A549 (cell line): ENCODE results near the gene ZNF169. TPM values are rescaled to one million over a fixed set of nuclear protein-coding genes. Genes with fewer than 3 reads are reported as not detected.
"Not testable (repeated sequence)": the region's sequence is repeated elsewhere in the genome, so short reads cannot be mapped to it uniquely, and the experiment has no call there.

Experiments used
- ATAC-seq, 2 experiments: fragments of 200-7000 bp in 1 of 2; fragments of >200 bp in 1 of 2; cut with Nextera tagmentation in 1 of 2; cut with Tn5 transposase in 1 of 2; 3 replicates each; pipeline versions ENCODE4 v1.8.0 to v1.9.1; 2018 to 2020; ENCODE audit warnings: mild to moderate bottlenecking in 1 of 2, moderate library complexity in 1 of 2
- CTCF ChIA-PET: fragments of 300-600 bp; sonication (Branson Sonifier 250); formaldehyde crosslinking; extraction: SDS; loops from one replicate; lab custom pipeline; 2021; ENCODE audit warnings: antibody characterized with exemption, inconsistent platforms; lab: Yijun Ruan, JAX
- POLR2A ChIA-PET: fragments of 350-600 bp; formaldehyde crosslinking; extraction: SDS; loops from one replicate; lab custom pipeline; 2021; ENCODE audit warnings: antibody characterized with exemption, inconsistent platforms; lab: Yijun Ruan, JAX
- DNase-seq, 2 experiments: peaks; one replicate each; pipeline versions ENCODE4 v3.0.0 to v3.0.0-alpha.2; 2011 to 2016; ENCODE audit warnings: low read depth in 1 of 2, low spot score in 1 of 2
- FAIRE-seq: peaks from 2 replicates; lab custom pipeline; 2011; peaks lifted over from hg19 to GRCh38; lab: Jason Lieb, UNC
- H3K27ac ChIP-seq, 2 experiments: fragments of >200 bp; sonication (Bioruptor Twin); formaldehyde crosslinking; 3 replicates each; pipeline ENCODE4 v1.5.1; 2016 to 2017
- H3K4me1 ChIP-seq: fragments of >200 bp; sonication (Bioruptor Twin); formaldehyde crosslinking; 3 replicates; pipeline ENCODE4 v1.6.1; 2016
- H3K4me2 ChIP-seq: fragments of >200 bp; sonication (Bioruptor Twin); formaldehyde crosslinking; 3 replicates; pipeline ENCODE4 v1.6.1; 2016
- H3K4me3 ChIP-seq: fragments of >200 bp; sonication (Bioruptor Twin); formaldehyde crosslinking; 3 replicates; pipeline ENCODE4 v1.5.1; 2016
- H3K9me3 ChIP-seq: fragments of >200 bp; sonication (Bioruptor Twin); formaldehyde crosslinking; 3 replicates; pipeline ENCODE4 v1.6.1; 2016
- WGBS: methylation state at CpG from one replicate; pipeline ENCODE4 v1.1.6; 2017; ENCODE audit errors: missing lambda C conversion rate; 5-methylcytosine and 5-hydroxymethylcytosine counted together
- polyA plus RNA-seq, 4 experiments: library from polyadenylated mRNA; depleted of rRNA in 3 of 4; stranded (reverse); fragments of >200 nt; fragmentation: RNase III in 1 of 4; extraction: RNeasy Plus Mini Kit Qiagen cat#74134 plus additional on column Dnase treatment in 1 of 4; gene quantifications; 2 replicates in 3 of 4; 3 replicates in 1 of 4; pipeline ENCODE4 v1.2.3, GENCODE V29; 2011 to 2017

The ZNF169 gene
- polyA plus RNA-seq, 2 of the 4 experiments (the other 2 are of a cell fraction): 3.4 to 9.4 TPM

DNA sequence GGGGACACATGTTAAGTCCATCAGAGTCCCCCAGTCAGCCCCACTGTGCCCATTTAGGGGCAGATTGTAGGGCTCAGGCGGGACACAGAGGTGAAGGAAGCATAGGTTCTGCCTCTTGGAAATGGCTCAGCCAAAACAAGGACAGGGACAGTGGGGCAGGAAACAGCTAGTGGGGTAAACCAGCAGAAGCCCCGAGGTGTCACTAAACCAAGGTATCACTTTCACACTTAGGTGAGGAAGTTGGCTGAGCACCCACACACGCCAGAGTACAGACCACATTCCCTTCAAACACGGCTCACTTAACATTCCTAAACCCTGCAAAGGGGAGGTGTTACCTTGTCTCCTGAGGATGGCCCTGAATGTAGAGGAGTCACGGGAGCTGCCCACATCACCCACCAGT, 57.1 kb downstream of the ZNF169 start:
- DNase-seq, H3K4me3 ChIP-seq, ATAC-seq, H3K9me3 ChIP-seq, CTCF ChIA-PET, H3K4me1 ChIP-seq, POLR2A ChIA-PET, H3K4me2 ChIP-seq, FAIRE-seq, H3K27ac ChIP-seq: not testable (repeated sequence)
- no CpG with 5 or more reads among the region's 5 CpGs for WGBS

GRCh38 chr9:94317949-94318657, 59.0 kb downstream of the ZNF169 start:
- FAIRE-seq: not testable (repeated sequence)

DNA sequence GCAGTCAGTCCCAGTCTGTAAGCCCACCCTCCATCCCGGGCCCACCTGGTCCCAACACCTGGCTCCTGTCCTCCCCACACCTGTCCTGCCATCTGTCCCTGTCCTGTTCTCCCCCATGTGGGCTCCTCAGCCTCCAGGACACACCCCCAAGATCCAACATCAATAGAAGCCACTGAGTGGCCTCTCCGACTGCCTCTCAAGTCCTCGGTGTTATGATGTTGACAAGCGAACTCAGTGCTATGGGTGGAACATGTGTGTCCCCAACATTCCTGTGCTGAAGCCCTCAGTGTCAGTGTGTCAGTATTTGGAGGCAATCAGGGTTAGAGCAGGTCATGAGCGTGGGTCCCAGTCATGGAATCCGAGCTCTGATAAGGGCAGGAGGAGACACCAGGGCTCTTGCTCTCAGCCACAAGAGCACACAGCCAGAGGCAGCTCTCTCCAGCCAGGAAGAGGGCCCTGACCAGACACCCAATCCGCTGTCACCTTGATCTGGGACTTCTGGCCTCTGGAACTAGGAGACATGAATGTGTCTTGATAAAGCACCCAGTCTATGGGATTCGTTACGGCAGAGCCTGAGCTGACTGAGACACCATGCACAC, 63.3 kb downstream of the ZNF169 start:
- WGBS: 83% methylated on average over 2 of the region's 9 CpGs
- H3K27ac ChIP-seq, POLR2A ChIA-PET, CTCF ChIA-PET, H3K4me1 ChIP-seq, H3K4me2 ChIP-seq, DNase-seq, FAIRE-seq, H3K9me3 ChIP-seq, ATAC-seq, H3K4me3 ChIP-seq: not testable (repeated sequence)

More at GRCh38 chr9:94317949-94318657, 59.0 kb downstream of the ZNF169 start:
- ATAC-seq: peak; percentile 31 to 50; a peak in 3 of 6 replicates
- H3K9me3 ChIP-seq, H3K27ac ChIP-seq, POLR2A ChIA-PET, H3K4me1 ChIP-seq, H3K4me2 ChIP-seq, H3K4me3 ChIP-seq, CTCF ChIA-PET, DNase-seq: not testable (repeated sequence)
- no CpG with 5 or more reads among the region's 10 CpGs for WGBS

GRCh38 chr9:94323153-94323798, 64.2 kb downstream of the ZNF169 start:
- H3K9me3 ChIP-seq, CTCF ChIA-PET, FAIRE-seq, POLR2A ChIA-PET, ATAC-seq, H3K4me3 ChIP-seq, H3K27ac ChIP-seq, DNase-seq, H3K4me1 ChIP-seq, H3K4me2 ChIP-seq: not testable (repeated sequence)
- 72% methylated on average over 12 of the region's 18 CpGs for WGBS

DNA sequence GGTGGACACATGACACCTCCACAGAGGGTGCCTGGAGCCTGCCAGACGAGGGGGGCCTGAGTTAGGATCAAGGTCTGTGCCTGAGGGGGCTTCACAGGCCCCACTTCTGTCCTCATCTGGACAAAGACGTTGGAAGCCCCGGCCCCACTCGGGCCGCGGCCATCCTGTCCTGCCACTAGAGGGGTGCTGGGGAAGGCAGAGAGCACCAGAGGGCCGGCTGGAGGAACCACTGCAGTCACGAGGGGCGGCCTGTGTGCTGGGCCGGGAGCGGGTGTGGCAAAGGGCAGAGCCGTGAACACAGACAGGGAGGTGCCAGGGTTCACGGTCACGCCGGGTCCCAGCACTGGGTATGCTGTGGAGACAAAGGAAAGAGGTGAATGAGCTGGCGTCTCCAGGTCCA, 66.5 kb downstream of the ZNF169 start:
- H3K9me3 ChIP-seq, DNase-seq, CTCF ChIA-PET, H3K4me3 ChIP-seq, H3K4me2 ChIP-seq, H3K4me1 ChIP-seq, H3K27ac ChIP-seq, POLR2A ChIA-PET, FAIRE-seq: not testable (repeated sequence)
- 63% methylated on average over 10 of the region's 16 CpGs for WGBS
- peak in 1 of 2 experiments; percentile 70; a peak in 3 of 6 replicates for ATAC-seq

- H3K4me1 ChIP-seq, H3K9me3 ChIP-seq, CTCF ChIA-PET, H3K4me3 ChIP-seq, H3K4me2 ChIP-seq, ATAC-seq, H3K27ac ChIP-seq, POLR2A ChIA-PET, DNase-seq, FAIRE-seq: not testable (repeated sequence)
- 72% methylated on average over 2 of the region's 5 CpGs for WGBS
Measured at GRCh38 chr9:94328544-94328943, 69.4 kb downstream of the ZNF169 start, which contains the start of gene NUTM2F. NUTM2F (minus strand) TSS chr9:94328644; CDS start chr9:94328623, 21 bp downstream.

GRCh38 chr9:94336445-94336844, 77.3 kb downstream of the ZNF169 start:
- DNase-seq, H3K27ac ChIP-seq, ATAC-seq, POLR2A ChIA-PET, H3K4me3 ChIP-seq, FAIRE-seq, H3K4me2 ChIP-seq, CTCF ChIA-PET, H3K9me3 ChIP-seq, H3K4me1 ChIP-seq: not testable (repeated sequence)
- WGBS: 93% methylated on average over 4 of the region's 4 CpGs

DNA sequence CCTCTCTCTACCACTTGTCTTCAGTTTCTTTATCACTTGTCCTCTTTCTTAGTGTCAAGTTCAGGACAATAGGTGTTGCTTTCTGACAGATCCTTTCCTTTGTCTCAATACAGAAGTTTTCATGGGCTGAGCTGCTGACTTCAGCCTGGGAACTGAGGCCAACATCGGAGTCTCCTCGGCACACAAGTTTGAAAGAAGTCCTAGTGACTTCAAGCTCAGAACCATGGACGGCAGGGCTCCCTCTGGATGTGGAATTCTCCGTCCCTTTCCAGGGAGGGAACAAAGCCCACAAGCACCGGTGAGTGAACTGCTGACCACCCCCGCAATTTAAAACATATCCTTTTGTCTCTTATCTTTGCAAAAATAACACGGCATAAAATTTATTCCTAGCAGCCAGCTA, 79.6 kb downstream of the ZNF169 start:
- CTCF ChIA-PET, H3K27ac ChIP-seq, POLR2A ChIA-PET, H3K4me1 ChIP-seq, H3K9me3 ChIP-seq, ATAC-seq, FAIRE-seq, H3K4me2 ChIP-seq, DNase-seq, H3K4me3 ChIP-seq: not testable (repeated sequence)
- 84% methylated on average over 7 of the region's 7 CpGs for WGBS

DNA sequence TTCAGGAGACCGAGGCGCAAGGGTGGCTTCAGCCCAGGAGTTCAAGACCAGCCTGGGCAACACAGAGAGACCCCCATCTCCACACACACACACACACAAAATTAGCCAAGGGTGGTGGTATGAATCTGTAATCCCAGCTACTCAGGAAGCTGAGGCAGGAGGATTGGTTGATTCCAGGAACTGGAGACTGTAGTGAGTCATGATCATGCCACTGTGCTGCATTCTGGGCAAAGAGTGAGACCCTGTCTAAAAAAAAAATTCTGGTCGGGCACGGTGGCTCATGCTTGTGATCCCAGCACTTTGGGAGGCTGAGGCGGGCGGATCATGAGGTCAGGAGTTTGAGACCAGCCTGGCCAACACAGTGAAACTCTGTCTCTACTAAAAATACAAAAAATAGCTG, 80.6 kb downstream of the ZNF169 start:
- POLR2A ChIA-PET, DNase-seq, H3K4me2 ChIP-seq, H3K4me3 ChIP-seq, H3K4me1 ChIP-seq, H3K27ac ChIP-seq, H3K9me3 ChIP-seq, CTCF ChIA-PET, FAIRE-seq, ATAC-seq: not testable (repeated sequence)
- WGBS: 76% methylated on average over 6 of the region's 6 CpGs

DNA sequence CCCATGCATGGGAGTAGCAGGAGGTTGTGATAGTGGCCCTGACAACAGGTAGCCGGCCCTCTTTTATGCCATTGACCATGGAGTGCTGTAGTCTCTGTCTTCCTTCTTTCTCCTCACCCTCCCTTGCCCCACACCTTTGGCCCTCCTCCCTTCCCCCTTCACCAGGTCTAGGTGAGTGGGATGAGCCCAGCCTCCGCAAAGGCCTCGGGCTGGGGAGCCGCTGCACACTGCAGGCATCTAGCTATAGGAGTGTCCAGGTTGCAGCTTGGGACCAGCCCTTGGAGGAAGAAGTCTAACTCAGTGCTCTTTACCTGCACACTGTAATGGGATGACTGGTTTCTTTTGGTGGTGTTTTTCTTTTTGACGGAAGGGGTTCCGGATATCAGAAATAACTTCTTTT, 81.7 kb downstream of the ZNF169 start:
- H3K9me3 ChIP-seq, H3K4me1 ChIP-seq, H3K4me3 ChIP-seq, POLR2A ChIA-PET, DNase-seq, CTCF ChIA-PET, ATAC-seq, FAIRE-seq, H3K27ac ChIP-seq, H3K4me2 ChIP-seq: not testable (repeated sequence)
- no CpG with 5 or more reads among the region's 6 CpGs for WGBS

- FAIRE-seq, CTCF ChIA-PET: not testable (repeated sequence)
- no CpG with 5 or more reads among the region's 2 CpGs for WGBS
Measured at GRCh38 chr9:94341703-94342102, 82.6 kb downstream of the ZNF169 start.

More at GRCh38 chr9:94341703-94342102, 82.6 kb downstream of the ZNF169 start:
- POLR2A ChIA-PET, ATAC-seq, H3K4me1 ChIP-seq, H3K27ac ChIP-seq, H3K4me3 ChIP-seq, DNase-seq, H3K9me3 ChIP-seq, H3K4me2 ChIP-seq: not testable (repeated sequence)
